A172 (cell line): Measurements from ENCODE around the gene OPN4. TPM values are rescaled to one million over a fixed set of nuclear protein-coding genes. Genes with fewer than 3 reads are reported as not detected.
"Not testable (repeated sequence)": the region's sequence is repeated elsewhere in the genome, so short reads cannot be mapped to it uniquely, and the experiment has no call there.

Experiments
- DNase-seq: peaks from one replicate; pipeline ENCODE4 v3.0.0-alpha.2; 2015; ENCODE audit warnings: low spot score
- total RNA-seq: library from RNA; depleted of rRNA; stranded (reverse); fragments of >200 nt; shearing (Covaris generic); gene quantifications from 2 replicates; pipeline ENCODE4 v1.2.3, GENCODE V29; 2014; rRNA removed

OPN4 gene, protein sequence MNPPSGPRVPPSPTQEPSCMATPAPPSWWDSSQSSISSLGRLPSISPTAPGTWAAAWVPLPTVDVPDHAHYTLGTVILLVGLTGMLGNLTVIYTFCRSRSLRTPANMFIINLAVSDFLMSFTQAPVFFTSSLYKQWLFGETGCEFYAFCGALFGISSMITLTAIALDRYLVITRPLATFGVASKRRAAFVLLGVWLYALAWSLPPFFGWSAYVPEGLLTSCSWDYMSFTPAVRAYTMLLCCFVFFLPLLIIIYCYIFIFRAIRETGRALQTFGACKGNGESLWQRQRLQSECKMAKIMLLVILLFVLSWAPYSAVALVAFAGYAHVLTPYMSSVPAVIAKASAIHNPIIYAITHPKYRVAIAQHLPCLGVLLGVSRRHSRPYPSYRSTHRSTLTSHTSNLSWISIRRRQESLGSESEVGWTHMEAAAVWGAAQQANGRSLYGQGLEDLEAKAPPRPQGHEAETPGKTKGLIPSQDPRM
- total RNA-seq = 0.31 TPM in 1 of 2 replicates, not detected in the other

GRCh38 chr10:86654411-86655172 lies at the start of gene OPN4:
Gene OPN4, plus strand, starts transcription at chr10:86654547. Its CDS starts 237 bp downstream, at chr10:86654784.
- DNase-seq = peak; percentile 93

DNA sequence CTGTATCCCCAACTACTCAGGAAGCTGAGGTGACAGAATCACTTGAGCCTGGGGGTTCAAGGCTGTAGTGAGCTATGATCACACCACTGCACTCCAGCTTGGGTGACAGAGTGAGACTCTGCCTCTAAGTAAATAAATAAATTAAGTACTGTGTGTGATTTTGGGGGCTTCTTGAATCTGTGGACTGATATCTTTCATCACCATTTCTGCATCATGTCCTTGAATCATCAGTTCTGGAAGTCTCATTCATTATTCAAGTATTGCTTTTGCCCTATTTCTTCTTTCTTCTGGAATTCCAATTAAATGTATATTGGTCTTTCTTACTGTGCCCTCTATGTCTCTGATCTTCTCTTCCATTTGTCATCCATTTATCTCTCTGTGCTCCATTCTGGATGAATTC lies 46.7 kb upstream of the OPN4 start:
- no peak for DNase-seq

DNA sequence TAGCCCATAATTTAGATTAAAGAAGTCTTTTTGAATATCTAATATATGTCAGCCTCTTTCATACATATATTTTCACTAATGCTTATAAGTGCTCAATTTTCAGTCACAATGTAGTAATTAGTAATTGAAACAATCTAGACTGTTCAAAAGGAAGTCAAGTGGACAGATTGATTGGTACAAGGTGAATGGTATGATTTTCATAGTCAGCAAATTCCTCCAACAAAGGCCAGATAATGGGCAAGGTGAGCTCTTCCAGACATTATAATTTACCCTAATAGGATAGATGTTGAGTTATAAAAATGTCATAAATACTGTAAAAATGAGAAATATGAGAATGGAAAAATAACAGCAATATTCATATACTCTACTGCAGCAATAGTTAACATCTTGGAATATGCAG lies 44.4 kb upstream of the OPN4 start:
- no peak for DNase-seq

DNA sequence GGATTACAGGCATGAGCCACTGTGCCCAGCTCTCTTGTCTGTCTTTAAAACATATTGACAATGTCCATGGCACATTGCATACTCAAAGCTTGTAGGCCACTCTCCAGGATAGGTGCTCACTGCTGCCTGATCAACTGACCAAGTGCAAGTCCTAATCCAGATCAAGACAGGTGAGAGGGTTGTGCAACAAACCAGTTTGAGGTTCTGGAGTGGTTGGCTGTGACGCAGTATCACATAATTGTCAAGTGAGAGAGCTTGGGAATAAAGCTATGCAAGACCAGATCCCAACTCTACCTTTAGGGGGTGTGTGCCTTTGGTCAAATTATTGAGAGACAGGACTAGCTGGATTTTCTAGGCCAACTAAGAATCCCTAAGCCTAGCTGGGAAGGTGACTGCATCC lies 43.0 kb upstream of the OPN4 start:
- DNase-seq = no peak

DNA sequence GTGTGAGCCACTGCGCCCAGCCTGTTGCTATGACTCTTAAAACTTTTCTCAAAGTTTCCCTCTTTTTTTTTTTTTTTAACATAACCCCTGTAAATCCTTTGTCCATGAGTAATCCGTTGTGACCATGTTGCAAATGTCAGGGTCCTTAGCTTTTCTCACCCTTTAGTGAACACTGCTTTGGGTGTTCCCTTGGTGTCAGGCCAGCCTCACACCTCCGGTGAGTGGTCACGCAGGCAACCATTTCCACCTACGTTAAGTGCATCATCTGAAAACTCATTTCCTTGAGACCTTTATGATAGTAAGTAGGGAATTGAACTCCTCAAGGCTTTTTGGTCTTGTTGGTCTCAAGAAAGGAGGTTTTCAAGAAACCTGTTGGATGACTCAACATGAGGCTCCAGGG lies 41.3 kb upstream of the OPN4 start:
- DNase-seq = no peak

DNA sequence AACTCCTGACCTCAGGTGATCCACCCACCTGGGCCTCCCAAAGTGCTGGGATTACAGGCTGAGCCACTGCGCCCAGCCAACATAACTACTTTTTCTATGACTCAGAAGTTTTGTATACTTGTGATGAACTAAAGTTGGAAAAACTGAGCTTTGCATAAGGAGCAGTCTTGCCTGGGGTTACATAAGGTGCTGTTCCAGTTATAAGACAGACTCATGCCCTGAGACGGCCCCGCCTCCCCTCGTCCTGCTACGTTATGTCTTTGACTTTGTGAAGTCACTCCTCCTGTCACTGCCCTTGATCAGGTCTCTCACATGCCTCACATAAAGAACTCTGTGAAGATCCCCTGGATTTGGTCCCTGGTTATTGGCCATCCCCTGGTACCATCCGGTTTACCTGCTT lies 40.4 kb upstream of the OPN4 start:
- no peak for DNase-seq

GRCh38 chr10:86614853-86615252 lies 39.5 kb upstream of the OPN4 start:
- no peak for DNase-seq

DNA sequence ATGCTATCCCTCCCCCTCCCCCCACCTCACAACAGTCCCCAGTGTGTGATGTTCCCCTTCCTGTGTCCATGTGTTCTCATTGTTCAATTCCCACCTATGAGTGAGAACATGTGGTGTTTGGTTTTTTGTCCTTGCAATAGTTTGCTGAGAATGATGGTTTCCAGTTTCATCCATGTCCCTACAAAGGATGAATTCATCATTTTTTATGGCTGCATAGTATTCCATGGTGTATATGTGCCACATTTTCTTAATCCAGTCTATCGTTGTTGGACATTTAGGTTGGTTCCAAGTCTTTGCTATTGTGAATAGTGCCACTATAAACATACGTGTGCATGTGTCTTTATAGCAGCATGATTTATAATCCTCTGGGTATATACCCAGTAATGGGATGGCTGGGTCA lies 37.1 kb upstream of the OPN4 start:
- DNase-seq = not testable (repeated sequence)

DNA sequence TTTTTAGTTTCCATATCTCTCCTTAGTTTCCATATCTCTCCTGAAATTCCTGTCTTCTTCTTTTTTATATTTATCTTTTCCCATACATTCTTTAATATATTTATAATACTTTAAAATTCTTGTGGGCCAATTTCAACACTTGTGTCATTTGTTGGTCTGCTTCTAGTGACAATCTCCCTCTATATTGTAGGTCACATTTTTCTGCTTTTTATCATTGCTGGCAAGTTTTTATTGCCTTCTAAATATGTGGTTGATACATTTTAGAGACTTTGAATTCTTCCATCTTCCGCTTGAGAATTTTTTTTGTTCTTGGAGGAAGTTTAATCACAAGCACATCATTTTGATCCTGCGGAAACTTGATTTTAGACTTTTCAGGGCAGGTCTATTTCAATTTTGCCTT lies 26.0 kb upstream of the OPN4 start:
- no peak for DNase-seq

- DNase-seq = no peak
These were observed 24.3 kb upstream of the OPN4 start for GRCh38 chr10:86630079-86630478.

- DNase-seq = no peak
These were observed 22.1 kb upstream of the OPN4 start for GRCh38 chr10:86632009-86632800.

DNA sequence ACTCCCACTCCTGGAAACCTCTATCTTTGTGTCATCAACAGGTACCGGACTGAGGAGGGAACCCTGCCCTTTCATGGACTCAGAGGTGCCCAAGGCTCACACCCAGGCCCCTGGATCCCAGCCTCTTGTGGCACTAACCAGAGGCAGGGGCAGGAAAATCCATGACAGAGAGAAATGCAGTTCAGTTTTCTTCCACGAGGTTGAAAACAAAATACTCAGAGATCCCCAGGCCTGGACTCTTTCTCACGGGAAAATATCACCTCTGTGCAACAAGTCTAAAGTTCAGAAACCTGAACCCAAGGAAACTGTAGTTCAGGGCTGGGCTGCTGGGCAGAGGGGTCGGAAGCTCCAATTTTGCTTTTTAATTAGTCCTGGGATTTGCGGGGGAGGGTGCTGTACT lies 21.4 kb upstream of the OPN4 start:
- DNase-seq = no peak

DNA sequence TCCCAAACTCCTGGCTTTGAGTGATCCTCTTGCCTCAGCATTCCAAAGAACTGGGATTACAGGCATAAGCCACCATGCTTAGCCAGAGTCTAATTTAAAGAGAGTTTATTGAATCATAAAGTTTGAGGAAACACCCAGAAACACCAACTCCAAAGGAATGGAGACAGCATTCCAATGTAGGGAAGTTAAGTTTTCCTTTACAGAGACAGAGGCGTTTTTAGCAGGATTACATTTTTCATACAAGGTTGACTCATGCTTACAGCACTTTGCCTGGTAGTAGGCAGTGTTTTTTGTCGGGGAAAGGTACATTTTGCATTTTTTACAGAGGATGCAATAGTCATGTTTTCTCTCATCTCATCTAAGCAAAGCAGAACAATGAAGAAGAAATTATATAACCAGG lies 18.9 kb upstream of the OPN4 start:
- DNase-seq = peak; percentile 79

DNA sequence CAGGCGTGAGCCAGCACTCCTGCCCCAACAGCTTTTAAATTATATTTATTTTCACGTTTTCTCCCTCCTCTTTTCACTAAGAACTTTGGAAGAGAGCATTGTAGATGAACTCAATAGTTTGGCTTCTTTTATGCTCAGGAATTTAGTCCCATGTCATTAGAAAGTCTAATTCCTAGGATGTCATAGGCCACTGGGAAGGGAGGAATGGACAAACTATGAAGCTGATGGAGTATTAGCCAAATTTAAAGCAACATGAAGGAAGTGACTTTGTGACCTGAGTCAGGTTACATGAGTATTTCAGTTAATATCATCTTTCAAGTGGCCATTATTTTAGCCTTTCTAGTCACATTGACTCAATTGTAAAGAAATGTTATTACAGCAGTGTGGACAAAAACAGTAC lies 18.0 kb upstream of the OPN4 start:
- DNase-seq = no peak

DNA sequence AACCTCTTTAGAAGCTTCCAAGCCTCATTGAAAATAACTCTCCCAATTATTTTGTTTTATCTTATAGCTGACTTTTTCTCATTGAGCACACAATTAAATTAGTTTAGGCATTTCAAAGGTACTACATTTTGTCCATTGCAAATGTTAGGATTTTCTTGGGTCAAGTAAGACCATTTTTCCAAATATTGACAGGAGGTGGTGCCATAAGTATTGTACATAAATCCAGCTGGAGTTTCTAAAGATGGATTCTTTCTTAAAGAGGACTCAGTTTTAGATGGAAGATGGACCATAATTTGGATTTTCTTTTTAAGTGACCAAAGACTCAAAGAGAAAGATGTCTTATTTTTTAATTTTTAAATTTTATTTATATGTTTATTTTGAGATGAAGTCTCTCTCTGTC lies 12.3 kb upstream of the OPN4 start:
- DNase-seq = no peak

- peak; percentile 56 for DNase-seq
These were observed 11.8 kb upstream of the OPN4 start for GRCh38 chr10:86642499-86642898.

DNA sequence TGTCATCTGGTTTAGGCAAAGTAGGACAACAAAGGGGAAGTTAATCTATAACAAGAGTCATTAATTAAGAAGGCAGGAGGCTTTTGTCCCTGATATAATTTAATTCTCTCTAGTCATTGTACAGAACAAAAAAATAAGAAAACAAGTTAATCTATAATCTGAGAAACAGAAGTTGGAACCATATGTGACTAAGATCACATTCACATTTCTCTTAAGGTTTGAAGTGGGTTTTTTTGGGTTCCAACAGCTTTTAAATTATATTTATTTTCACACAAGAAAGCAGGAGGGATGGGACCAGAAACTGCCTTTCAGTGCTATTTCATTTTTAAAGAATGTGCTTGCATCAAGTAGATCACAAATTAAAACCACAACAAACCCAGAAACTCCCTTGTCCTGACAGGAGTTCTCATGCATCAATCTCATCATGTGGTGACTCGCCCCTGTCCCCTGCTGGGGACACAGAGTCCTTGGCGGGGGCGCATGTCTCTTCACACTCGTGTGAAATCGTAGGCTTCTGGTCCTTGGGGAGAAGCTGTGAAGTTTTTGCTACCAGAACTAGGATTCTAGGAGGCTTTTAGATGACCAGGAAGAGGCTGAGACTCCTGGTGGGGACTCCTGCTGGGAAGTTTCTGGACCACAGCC lies 10.1 kb upstream of the OPN4 start:
- peak; percentile 60 for DNase-seq

- no peak for DNase-seq
These were observed 9.4 kb upstream of the OPN4 start for GRCh38 chr10:86644794-86645445.

- not testable (repeated sequence) for DNase-seq
These were observed 8.7 kb upstream of the OPN4 start for GRCh38 chr10:86645621-86646165.

GRCh38 chr10:86646532-86646931 lies 7.8 kb upstream of the OPN4 start:
- no peak for DNase-seq

- no peak for DNase-seq
These were observed 7.4 kb upstream of the OPN4 start for GRCh38 chr10:86646933-86647332.
